ENCODE results near the gene ARID1B. TPM values are rescaled to one million over a fixed set of nuclear protein-coding genes. Genes with fewer than 3 reads are reported as not detected.

ARID1B gene
- total and polyA plus RNA-seq, 12 donors: 11.2 to 63.2 (median 52.2) TPM

GRCh38 chr6:157029980-157030690 lies 253.0 kb downstream of the ARID1B start:
- 86 to 91% methylated on average over 4 of the region's 4 CpGs for WGBS, 2 donors
- intact Hi-C loops (cut with DNase I): loop anchor here in 9 of 10 donors (5.0 to 10.0 kb wide), 9 partner anchors 115 to 465 kb away; no protein-coding TSS in a partner anchor
- Histone ChIP-seq H3K4me3 (no peak overlapping the region), H3K4me1 (peaks cover 0 to 29% (median 25%) of the 10 kb centered on the region in 9 donors), H3K9me3 (peaks cover 0 to 9% (median 0%) of the 10 kb centered on the region in 11 donors), H3K27ac (no peak overlapping the region), H3K27me3 (no peaks in the 10 kb centered on the region), H3K36me3 (no peaks in the 10 kb centered on the region)
- ATAC-seq (peak in 1 of 8 donors; percentile 49), DNase-seq (no peak)
- no peak for TF ChIP-seq CTCF (IDR thresholded peaks at IDR 0.05)

- Histone ChIP-seq H3K4me1 (peaks cover 0 to 35% (median 31%) of the 10 kb centered on the region in 9 donors), H3K4me3 (no peak overlapping the region)
- no peak for DNase-seq
Measured at GRCh38 chr6:157030755-157031154, 253.6 kb downstream of the ARID1B start.

GRCh38 chr6:157032923-157033322 lies 255.7 kb downstream of the ARID1B start:
- Histone ChIP-seq H3K9me3 (no peaks in the 10 kb centered on the region), H3K4me1 (peaks cover 0 to 52% (median 44%) of the 10 kb centered on the region in 9 donors), H3K27ac (peak overlapping the region in 5 of 10 donors; percentile 24 to 86 (median 68)), H3K27me3 (no peaks in the 10 kb centered on the region), H3K4me3 (peak overlapping the region in 6 of 10 donors; percentile 46 to 55 (median 49)), H3K36me3 (no peaks in the 10 kb centered on the region)
- intact Hi-C loops (cut with DNase I): loop anchor here in 9 of 10 donors (2.0 to 10.0 kb wide), 8 partner anchors 112 to 242 kb away; no protein-coding TSS in a partner anchor
- no peak for TF ChIP-seq CTCF (IDR thresholded peaks at IDR 0.05)
- 67 to 73% methylated on average over 4 of the region's 4 CpGs for WGBS, 2 donors
- no peak for ATAC-seq
- no peak for DNase-seq

More at GRCh38 chr6:157030755-157031154, 253.6 kb downstream of the ARID1B start:
- 89% methylated on average over 10 of the region's 10 CpGs for WGBS, 2 donors
- H3K9me3 ChIP-seq: peaks cover 0 to 3% (median 0%) of the 10 kb centered on the region in 11 donors
- no peaks in the 10 kb centered on the region for H3K27me3 ChIP-seq
- H3K36me3 ChIP-seq: no peaks in the 10 kb centered on the region
- peak in 1 of 8 donors; percentile 31 for ATAC-seq
- H3K27ac ChIP-seq: no peak overlapping the region
- intact Hi-C loops (cut with DNase I): loop anchor here in 9 of 10 donors (5.0 to 10.0 kb wide), 7 partner anchors 114 to 244 kb away; no protein-coding TSS in a partner anchor
- TF ChIP-seq CTCF (IDR thresholded peaks at IDR 0.05): no peak

GRCh38 chr6:157033428-157034140 lies 256.4 kb downstream of the ARID1B start:
- H3K4me3 ChIP-seq: peak overlapping the region in 9 of 10 donors; percentile 4 to 55 (median 46)
- no peaks in the 10 kb centered on the region for H3K27me3 ChIP-seq
- no peaks in the 10 kb centered on the region for H3K9me3 ChIP-seq
- no peaks in the 10 kb centered on the region for H3K36me3 ChIP-seq
- no peak for DNase-seq
- peaks cover 0 to 52% (median 44%) of the 10 kb centered on the region in 9 donors for H3K4me1 ChIP-seq
- intact Hi-C loops (cut with DNase I): loop anchor here in 9 of 10 donors (2.0 to 10.0 kb wide), 8 partner anchors 111 to 241 kb away; no protein-coding TSS in a partner anchor
- peak overlapping the region in 9 of 10 donors; percentile 12 to 86 (median 57) for H3K27ac ChIP-seq
- WGBS, 2 donors: 11 to 18% methylated on average over 5 of the region's 5 CpGs
- no peak for TF ChIP-seq CTCF (IDR thresholded peaks at IDR 0.05)
- ATAC-seq: peak in 3 of 8 donors; percentile 21 to 36 (median 35)

Data from heart right ventricle (tissue), 16 donors.